GM12801 (cell line): Measurements from ENCODE around the gene MMP13.

Experiments used
- TF ChIP-seq, protein P1 (sequence below): IDR thresholded peaks from one replicate; pipeline ENCODE4 v1.5.1; 2011; ENCODE audit warnings: control low read depth; ENCODE audit not compliant: insufficient read length; ENCODE audit errors: extremely low read depth

Gene MMP13

DNA sequence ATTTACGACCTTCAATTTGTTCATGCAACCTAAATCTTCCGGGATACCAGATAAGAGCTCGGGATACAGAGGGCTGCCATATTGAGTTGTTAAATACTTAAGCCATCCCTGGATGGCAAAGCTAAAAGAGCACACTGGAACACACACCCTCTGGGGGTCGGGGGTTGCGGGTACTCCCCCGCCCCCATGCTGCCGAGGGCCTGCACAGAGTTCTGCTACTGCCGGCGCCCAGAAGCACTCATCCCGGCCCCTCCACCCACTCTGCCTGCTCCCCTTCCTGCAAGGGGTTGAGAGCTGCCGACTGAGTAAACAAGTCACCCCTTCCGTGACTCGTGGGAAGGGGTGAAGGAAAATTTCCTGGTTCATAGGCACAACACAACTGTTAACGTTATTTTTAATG, 9.3 kb upstream of the MMP13 start:
- TF ChIP-seq, protein P1, sequence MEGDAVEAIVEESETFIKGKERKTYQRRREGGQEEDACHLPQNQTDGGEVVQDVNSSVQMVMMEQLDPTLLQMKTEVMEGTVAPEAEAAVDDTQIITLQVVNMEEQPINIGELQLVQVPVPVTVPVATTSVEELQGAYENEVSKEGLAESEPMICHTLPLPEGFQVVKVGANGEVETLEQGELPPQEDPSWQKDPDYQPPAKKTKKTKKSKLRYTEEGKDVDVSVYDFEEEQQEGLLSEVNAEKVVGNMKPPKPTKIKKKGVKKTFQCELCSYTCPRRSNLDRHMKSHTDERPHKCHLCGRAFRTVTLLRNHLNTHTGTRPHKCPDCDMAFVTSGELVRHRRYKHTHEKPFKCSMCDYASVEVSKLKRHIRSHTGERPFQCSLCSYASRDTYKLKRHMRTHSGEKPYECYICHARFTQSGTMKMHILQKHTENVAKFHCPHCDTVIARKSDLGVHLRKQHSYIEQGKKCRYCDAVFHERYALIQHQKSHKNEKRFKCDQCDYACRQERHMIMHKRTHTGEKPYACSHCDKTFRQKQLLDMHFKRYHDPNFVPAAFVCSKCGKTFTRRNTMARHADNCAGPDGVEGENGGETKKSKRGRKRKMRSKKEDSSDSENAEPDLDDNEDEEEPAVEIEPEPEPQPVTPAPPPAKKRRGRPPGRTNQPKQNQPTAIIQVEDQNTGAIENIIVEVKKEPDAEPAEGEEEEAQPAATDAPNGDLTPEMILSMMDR, result no peak

DNA sequence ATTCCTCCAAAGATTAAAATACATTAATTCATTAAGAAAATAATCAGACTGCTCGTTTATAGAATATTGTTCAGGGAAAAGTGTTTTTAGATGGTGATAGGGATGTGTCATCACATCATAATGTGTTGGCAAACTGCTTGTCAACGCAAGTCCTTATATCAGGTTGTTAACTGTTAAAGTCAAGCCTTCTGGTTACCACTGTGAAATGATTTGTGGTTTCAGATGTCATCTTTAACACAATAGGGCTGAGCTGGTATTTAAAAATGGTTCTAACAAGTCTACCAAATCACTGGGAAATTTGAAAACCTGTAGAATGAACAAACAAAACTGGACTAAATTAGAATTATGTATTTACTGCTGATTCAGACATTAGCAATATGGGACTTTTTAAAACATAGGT, 2.4 kb upstream of the MMP13 start:
- TF ChIP-seq, protein P1, result no peak

DNA sequence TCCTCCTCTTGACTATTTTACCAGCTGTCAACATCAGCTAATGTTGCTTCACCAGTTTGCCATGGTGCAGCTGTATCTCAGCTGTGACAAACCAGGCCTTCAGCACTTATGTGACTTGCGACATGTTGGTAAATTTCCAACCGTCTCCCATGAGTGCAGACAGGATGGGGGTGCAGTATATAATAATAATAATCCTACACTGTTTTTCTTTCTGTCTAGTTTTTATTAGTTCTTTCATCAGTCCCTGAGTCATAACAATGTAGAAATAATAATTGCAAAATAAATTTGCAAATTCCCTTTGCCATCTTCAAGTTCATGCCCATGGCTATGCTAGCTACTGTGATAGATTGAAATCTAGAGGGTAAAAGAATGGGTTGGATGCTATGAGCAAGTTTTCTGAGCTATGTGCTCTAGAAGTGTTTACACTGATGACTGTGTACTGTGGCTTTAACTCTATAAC, 4.9 kb downstream of the MMP13 start:
- TF ChIP-seq, protein P1, result no peak

DNA sequence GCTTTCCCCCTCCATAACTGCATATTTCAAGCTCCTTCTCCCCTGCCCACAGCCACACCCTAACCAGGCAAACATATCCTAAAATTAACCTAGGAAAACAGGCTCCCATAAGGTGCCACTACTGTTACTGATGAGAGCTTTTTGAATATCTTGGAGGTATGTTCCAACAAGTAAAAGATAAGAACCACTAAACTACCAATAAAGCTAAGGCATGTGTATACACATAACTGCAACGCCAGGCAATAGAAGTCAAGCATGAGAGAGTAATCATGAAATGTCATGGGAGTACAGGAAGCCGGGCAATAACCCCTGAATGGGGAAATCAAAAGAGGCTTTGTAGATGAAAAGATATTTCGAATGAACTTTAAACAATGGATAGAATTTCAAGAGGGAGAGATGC, 9.3 kb downstream of the MMP13 start:
- TF ChIP-seq, protein P1, result no peak

DNA sequence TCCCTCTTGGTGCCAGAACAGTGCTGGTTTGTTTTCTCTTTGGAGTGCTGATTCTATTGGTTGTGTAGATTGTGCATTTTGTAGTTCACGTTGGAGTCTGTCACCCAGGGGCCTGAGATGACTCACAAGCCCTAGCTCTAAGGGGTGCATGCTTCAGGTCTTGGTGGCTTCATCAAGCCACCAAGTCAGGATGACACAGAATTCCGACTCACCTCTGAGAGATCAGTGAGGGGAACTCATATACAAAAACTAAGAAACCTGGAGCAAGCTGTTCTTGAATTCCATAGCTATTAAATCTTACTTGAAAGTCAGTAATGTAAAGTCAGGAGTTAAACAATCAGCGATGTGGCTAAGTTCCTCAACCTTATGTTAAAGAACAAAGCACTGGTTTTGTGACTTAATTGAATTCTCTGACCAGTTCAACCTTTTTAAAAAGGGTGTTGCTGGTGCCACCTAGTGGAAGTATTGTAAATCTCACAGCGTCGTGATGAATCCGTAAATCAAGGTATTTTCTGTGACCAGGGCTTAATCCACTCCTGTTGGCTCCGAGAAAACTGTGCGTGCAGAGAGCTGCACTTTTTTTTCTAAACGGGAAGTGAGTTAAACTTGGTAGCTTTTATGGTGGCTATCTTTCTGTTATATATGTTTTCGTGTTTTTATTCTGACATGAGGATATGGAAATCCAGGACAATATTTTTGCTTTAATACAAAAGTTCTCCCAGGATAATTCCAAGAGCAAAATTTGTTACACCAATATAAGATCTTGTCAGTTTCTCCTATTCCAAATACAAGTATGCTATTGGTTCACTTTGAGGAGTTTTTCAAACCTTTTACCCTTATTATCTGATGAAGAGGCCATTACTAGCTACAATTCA, 14.6 kb downstream of the MMP13 start:
- TF ChIP-seq, protein P1, result no peak

DNA sequence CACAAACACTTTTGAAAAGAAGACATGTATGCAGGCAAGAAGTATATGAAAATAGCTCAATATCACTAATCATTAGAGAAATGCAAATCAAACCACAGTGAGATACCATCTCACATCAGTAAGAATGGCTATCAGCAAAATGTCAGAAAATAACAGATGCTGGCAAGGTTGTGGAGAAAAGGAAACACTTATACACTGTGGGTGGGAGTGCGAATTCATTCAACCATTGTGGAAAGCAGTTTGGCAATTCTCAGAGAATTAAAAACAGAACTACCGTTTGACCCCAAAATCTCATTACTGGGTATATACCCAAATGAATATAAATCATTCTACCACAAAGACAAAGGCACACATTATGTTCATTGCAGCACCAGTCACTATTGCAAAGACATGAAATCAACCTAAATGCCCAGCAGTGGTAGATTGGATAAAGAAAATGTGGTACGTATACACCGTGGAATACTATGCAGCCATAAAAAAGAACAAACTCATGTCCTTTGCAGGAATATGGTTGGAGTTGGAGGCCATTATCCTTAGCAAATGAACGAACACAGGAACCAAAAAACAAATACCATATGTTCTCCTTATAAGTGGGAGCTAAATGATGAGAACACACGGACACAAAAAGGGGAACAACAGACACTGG, 18.5 kb downstream of the MMP13 start:
- TF ChIP-seq, protein P1, result no peak

DNA sequence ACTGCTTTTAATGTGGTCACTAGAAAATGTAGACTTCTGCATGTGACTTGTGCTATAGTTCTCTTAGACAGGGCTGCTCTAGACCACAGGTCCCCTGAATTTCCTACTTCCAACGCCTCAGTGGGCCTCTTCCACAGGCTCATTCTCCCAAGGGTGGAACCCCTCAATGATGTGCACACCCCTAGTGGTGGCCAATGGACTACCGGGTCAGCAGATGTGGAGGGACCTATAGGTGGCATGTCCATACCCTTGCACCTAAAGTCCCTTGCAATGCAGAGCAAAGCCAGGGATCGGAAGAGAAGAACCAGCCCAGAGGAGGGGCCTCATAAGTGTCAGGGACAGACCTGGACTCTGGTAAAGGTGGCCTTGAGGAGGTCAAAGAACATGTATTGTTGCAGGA, 20.0 kb downstream of the MMP13 start:
- TF ChIP-seq, protein P1, result no peak
